IPS-15b (cell line): ENCODE results near the gene PLEKHM3.

Source experiments
- H3K27me3 ChIP-seq: one replicate; pipeline ENCODE4 v1.6.1; 2013; ENCODE audit warnings: low read length; ENCODE audit not compliant: control insufficient read depth, insufficient read depth
- H3K36me3 ChIP-seq: one replicate; pipeline ENCODE4 v1.6.1; 2013; ENCODE audit warnings: low read length; ENCODE audit not compliant: control insufficient read depth, insufficient read depth
- H3K4me1 ChIP-seq: one replicate; pipeline ENCODE4 v1.6.1; 2013; ENCODE audit warnings: mild to moderate bottlenecking, low read length; ENCODE audit not compliant: control insufficient read depth, insufficient read depth
- H3K4me3 ChIP-seq: one replicate; pipeline ENCODE4 v1.5.1; 2013; ENCODE audit warnings: low read depth, low read length
- H3K9ac ChIP-seq: one replicate; pipeline ENCODE4 v1.6.1; 2013; ENCODE audit warnings: low read depth, mild to moderate bottlenecking, low read length
- H3K9me3 ChIP-seq: one replicate; pipeline ENCODE4 v1.6.1; 2013; ENCODE audit warnings: mild to moderate bottlenecking, low read length; ENCODE audit not compliant: control insufficient read depth, insufficient read depth

PLEKHM3 gene

GRCh38 chr2:207802650-207803049, 222.7 kb downstream of the PLEKHM3 start:
- peaks cover 7% of the 10 kb centered on the region for H3K4me1 ChIP-seq
- H3K27me3 ChIP-seq = no peaks in the 10 kb centered on the region
- no peak overlapping the region for H3K4me3 ChIP-seq
- H3K9me3 ChIP-seq = no peaks in the 10 kb centered on the region
- no peaks in the 10 kb centered on the region for H3K36me3 ChIP-seq
- H3K9ac ChIP-seq = no peak overlapping the region

GRCh38 chr2:207801259-207801658, 224.1 kb downstream of the PLEKHM3 start:
- no peak overlapping the region for H3K4me3 ChIP-seq
- H3K9me3 ChIP-seq = no peaks in the 10 kb centered on the region
- H3K27me3 ChIP-seq = no peaks in the 10 kb centered on the region
- H3K36me3 ChIP-seq = no peaks in the 10 kb centered on the region
- peaks cover 15% of the 10 kb centered on the region for H3K4me1 ChIP-seq
- H3K9ac ChIP-seq = no peak overlapping the region

- Histone ChIP-seq H3K4me3 (no peak overlapping the region), H3K36me3 (no peaks in the 10 kb centered on the region), H3K9ac (peak overlapping the region; percentile 73), H3K27me3 (no peaks in the 10 kb centered on the region), H3K9me3 (no peaks in the 10 kb centered on the region), H3K4me1 (peaks cover 21% of the 10 kb centered on the region)
Measured at GRCh38 chr2:207796585-207797350, 228.6 kb downstream of the PLEKHM3 start.

- Histone ChIP-seq H3K4me1 (peaks cover 14% of the 10 kb centered on the region), H3K4me3 (no peak overlapping the region), H3K27me3 (no peaks in the 10 kb centered on the region), H3K9ac (peak overlapping the region; percentile 70), H3K36me3 (no peaks in the 10 kb centered on the region), H3K9me3 (no peaks in the 10 kb centered on the region)
Measured at GRCh38 chr2:207792244-207792785, 233.0 kb downstream of the PLEKHM3 start.

GRCh38 chr2:207791579-207792243, 233.6 kb downstream of the PLEKHM3 start:
- no peaks in the 10 kb centered on the region for H3K27me3 ChIP-seq
- peaks cover 10% of the 10 kb centered on the region for H3K4me1 ChIP-seq
- no peak overlapping the region for H3K9ac ChIP-seq
- no peaks in the 10 kb centered on the region for H3K9me3 ChIP-seq
- no peak overlapping the region for H3K4me3 ChIP-seq
- H3K36me3 ChIP-seq = no peaks in the 10 kb centered on the region

- Histone ChIP-seq H3K27me3 (no peaks in the 10 kb centered on the region), H3K36me3 (no peaks in the 10 kb centered on the region), H3K9ac (no peak overlapping the region), H3K4me1 (peaks cover 7% of the 10 kb centered on the region), H3K9me3 (no peaks in the 10 kb centered on the region), H3K4me3 (no peak overlapping the region)
Measured at GRCh38 chr2:207790898-207791297, 234.4 kb downstream of the PLEKHM3 start.

GRCh38 chr2:207787800-207788199, 237.5 kb downstream of the PLEKHM3 start:
- no peaks in the 10 kb centered on the region for H3K36me3 ChIP-seq
- H3K9ac ChIP-seq = no peak overlapping the region
- no peaks in the 10 kb centered on the region for H3K27me3 ChIP-seq
- no peaks in the 10 kb centered on the region for H3K9me3 ChIP-seq
- H3K4me1 ChIP-seq = peaks cover 7% of the 10 kb centered on the region
- no peak overlapping the region for H3K4me3 ChIP-seq

GRCh38 chr2:207787017-207787416, 238.3 kb downstream of the PLEKHM3 start:
- Histone ChIP-seq H3K9me3 (no peaks in the 10 kb centered on the region), H3K4me3 (no peak overlapping the region), H3K4me1 (no peaks in the 10 kb centered on the region), H3K27me3 (no peaks in the 10 kb centered on the region), H3K9ac (no peak overlapping the region), H3K36me3 (no peaks in the 10 kb centered on the region)

GRCh38 chr2:207784898-207785297, 240.4 kb downstream of the PLEKHM3 start:
- no peak overlapping the region for H3K4me3 ChIP-seq
- H3K4me1 ChIP-seq = no peaks in the 10 kb centered on the region
- no peaks in the 10 kb centered on the region for H3K36me3 ChIP-seq
- no peaks in the 10 kb centered on the region for H3K9me3 ChIP-seq
- no peak overlapping the region for H3K9ac ChIP-seq
- no peaks in the 10 kb centered on the region for H3K27me3 ChIP-seq

GRCh38 chr2:207783514-207783913, 241.8 kb downstream of the PLEKHM3 start:
- no peaks in the 10 kb centered on the region for H3K9me3 ChIP-seq
- no peaks in the 10 kb centered on the region for H3K27me3 ChIP-seq
- no peak overlapping the region for H3K4me3 ChIP-seq
- H3K4me1 ChIP-seq = no peaks in the 10 kb centered on the region
- no peak overlapping the region for H3K9ac ChIP-seq
- H3K36me3 ChIP-seq = no peaks in the 10 kb centered on the region

- no peak overlapping the region for H3K9ac ChIP-seq
- no peaks in the 10 kb centered on the region for H3K27me3 ChIP-seq
- no peak overlapping the region for H3K4me3 ChIP-seq
- H3K4me1 ChIP-seq = no peaks in the 10 kb centered on the region
- no peaks in the 10 kb centered on the region for H3K9me3 ChIP-seq
- no peaks in the 10 kb centered on the region for H3K36me3 ChIP-seq
Measured at GRCh38 chr2:207782238-207783030, 242.9 kb downstream of the PLEKHM3 start.
